ENCODE results near the gene PTGES3.

PTGES3 gene

DNA sequence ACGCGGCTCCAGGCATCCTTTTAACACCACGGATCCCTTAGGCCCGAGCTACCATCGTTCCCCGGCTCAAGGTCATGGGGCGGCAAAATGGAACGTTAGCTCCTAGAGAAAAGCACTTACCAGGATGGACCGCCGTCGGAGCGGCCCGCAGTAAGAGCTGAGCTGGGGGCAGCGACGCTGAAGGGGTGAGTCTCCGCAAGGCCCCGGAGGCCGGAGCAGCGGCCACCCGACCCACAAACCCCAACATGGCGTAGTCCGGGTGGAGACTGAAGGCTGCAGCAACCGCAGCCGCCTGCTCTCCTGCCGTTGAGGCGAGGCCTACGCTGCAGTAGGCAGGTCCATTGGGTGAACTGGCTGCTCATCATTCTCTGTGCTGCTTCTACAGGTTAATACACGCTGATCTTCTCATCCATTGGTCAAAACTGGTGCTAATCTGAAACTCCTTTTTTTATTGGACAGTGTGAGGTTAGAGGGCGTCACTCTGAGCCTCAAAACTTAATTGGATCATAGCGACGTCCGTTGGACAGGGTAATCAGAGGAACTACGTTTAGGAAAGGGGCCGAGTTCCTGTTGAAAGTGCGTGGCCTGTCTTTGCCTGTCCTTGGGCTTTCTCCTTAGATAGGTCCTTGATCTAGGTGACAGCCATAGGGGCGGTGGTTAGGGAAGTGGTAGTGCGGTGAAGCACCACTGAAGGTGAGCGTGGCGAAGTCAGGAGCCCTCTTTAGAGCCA, 42.2 kb downstream of the PTGES3 start, which contains the start of gene ATP5F1B:
TSS of gene ATP5F1B (minus strand) at position 268 of the 730 bp plus-strand sequence. CDS start at position 247, 21 bp downstream.
- peak; percentile 95 for DNase-seq

DNA sequence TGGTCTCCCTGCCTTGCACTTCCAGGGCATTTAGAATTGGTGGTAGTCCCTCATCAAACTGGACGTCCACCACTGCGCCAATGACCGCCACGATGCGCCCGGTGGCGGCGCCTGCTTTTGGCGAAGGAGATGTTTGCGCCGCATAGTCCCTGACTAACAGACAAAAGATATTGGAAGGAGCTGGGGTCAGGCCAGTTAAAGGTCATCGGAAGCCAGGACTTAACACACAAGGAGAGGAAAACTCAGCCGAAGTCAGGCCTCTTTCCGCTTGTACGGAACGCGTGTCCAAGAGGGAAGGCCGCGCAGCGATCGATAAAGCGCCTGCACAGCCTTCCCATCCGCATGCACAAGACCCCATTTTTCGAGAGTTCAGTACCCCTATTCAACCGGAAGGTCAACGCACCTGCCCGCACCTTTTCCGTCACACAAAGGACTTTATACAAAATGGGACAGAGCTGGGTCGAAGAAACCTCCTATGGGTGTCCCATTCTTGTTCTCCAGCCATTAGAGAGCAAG, 42.8 kb downstream of the PTGES3 start:
- no peak for DNase-seq

DNA sequence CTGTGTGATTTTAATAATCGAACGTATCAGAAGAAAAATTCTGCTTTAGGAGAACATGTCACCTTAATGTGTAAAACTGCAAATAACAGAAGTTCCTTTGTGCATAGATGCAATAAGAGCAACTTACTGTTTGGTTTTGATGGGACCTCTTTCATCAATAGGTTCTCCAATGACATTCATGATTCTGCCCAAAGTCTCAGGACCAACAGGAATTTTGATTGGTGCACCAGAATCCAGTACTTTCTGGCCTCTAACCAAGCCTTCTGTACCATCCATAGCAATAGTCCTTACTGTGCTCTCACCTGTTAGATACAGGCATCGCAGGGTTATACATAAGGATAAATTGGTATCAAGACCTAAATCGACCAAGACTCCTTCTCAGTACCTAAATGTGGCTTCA, 43.4 kb downstream of the PTGES3 start:
- no peak for DNase-seq

DNA sequence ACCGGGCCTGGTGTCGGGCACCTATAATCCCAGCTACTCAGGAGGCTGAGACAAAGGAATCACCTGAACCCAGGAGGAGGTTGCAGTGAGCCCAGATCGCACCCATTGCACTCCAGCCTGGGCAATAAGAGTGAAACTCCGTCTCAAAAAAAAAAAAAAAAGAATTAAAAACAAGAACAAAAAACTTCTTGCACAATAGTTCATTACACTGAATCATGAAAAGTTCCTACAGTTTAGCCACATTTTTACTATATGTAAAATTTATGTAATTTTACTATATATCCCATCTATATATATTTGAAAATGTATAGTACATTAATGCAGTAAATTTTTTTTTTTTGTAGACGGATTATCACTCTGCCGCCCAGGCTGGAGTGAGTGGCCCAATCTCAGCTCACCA, 46.9 kb downstream of the PTGES3 start:
- DNase-seq, result no peak

DNA sequence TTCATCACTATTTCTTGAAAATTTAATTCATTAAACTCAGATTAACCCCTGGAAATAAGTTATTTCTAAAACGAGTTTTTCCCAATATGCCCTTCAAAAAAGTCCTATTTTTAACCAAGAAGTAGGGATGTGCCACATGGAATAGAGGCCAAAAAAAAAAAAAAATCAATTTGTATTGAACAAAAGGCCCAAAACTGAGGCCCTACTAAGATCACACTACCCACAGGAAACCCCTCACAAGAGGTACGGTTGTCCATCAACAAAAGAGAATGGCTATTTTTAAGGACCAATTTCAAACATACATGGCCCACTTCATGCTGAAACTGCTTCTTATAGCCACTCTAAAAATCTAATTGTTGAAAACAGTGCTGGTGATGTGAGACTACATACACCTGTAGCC, 50.5 kb downstream of the PTGES3 start:
- DNase-seq, result no peak

DNA sequence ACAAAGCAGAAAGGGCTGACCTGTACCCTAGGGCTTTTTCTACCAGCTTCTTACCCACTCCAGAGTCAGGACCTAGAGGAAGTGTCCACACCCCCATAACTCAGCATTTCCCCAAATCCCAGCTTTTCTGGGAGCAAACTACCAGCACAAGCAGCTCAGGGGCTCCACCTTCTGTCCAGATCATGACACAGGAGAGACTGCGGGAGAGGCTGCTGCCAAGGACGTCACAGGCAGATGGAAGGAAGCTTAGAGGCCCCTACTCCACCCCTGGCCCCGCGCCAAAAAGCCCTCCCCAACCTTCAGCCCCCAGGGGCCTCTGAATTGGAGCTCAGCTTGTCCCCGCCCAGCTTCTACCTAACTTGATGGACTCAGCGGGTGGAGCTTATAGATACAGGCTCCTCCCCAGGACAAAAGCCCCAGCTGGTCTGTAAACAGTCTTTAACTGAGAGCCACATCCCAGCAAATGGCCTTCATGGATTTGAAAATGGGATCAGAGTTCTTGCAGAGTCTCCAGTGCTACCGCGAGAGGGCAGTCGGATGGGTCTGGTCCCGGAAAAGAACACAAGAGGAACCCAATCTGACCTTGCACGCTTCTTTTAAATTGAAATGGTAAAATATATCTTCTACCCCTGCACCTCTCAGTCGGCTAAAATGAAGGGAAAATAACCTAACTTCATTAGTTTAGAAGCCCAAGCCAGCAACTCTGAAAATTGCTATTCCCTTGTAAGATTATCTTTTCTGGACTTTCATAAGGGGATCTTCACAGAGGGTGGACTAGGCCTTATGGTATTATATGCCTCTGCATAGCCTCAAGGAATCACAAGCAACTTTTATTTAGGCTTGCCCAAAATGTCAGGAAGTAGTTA, 51.2 kb downstream of the PTGES3 start:
- peak; percentile 94 for DNase-seq

DNA sequence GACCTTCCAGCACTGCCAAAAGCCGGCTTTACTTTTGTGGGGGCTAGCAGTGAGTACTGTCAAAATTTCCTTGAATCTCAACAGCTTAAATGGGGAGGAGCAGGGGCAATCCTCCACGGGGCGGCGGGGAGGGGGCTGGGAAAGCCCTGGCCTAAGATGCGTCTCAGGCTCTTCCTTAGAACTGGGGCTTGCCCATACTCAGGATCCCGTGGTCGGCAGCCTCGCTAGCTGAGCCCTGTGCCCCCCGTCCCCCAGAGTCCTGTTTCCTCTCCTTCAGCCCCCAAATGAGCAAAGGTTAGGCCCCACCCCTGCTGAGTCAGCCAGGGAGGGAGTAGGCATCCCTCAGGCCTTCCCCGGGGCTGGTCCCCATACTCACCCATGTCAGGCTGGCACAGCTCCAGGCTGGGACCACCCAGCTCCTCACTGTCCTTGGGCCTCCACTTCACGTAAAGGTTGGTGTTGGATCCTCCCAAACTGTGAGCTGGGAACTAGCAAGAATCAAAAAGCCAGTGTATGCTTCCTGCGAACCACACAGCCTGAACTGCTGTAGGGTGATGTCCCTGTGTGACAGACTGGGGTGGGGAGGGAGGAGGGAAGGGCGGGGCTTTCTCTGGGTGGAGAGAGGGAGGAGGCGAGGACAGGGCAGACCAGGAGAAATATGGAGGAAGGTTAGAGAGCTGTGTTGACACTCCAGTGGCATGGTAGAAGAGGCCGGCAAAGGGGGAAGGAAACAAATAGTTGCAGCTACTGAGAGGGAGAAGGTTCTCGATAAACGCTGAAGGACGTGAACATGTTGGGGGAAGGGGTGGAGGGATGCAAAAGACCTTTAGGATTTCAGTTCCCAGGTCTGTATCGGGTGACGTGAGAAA, 52.0 kb downstream of the PTGES3 start:
- no peak for DNase-seq

DNA sequence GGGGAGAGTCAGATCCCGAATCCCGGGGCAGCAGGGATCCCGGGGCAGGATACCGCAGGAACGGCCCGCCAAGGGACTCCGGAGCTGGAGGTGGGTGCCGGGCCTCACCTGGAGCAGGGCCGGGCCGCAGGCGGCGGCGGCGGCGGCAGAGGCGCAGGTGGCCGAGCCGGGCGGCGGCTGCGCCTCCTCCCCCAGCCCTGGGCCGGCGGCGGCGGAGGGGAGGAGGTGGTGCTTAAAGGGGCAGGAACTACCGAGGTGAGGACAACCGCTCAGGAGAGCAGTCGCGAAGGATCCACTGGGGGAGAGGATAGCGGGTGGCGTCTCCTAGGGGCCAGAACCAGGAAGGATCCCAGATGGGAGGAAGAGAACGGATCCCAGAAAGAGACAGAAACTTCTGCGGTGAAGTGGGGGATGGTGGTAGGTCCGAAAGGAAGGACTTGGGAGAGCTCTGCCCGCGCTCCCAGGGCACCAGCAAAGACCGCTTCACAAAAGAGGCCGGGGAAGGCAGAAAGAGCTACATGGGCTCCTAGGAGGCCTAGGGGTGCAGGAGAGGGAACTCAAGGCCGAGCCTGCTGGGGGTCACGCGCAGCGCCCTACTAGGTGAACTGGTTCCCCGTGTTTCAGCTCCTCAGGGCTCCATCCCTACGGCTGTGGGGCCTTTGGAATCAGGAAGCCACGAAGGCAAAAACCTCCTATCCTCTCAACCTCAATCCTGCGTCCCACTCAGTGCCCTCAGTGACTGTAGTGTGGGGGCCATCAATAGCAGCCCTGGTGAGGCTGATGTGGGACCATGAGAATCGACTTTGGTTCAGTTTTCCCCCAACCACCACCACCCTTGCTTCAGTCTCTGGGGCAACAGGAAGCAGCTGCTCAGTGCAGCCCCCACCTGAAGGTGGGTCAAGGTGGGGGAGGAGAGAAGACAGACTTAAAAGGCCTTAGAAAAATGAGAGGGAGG, 53.0 kb downstream of the PTGES3 start:
- peak; percentile 67 for DNase-seq

DNA sequence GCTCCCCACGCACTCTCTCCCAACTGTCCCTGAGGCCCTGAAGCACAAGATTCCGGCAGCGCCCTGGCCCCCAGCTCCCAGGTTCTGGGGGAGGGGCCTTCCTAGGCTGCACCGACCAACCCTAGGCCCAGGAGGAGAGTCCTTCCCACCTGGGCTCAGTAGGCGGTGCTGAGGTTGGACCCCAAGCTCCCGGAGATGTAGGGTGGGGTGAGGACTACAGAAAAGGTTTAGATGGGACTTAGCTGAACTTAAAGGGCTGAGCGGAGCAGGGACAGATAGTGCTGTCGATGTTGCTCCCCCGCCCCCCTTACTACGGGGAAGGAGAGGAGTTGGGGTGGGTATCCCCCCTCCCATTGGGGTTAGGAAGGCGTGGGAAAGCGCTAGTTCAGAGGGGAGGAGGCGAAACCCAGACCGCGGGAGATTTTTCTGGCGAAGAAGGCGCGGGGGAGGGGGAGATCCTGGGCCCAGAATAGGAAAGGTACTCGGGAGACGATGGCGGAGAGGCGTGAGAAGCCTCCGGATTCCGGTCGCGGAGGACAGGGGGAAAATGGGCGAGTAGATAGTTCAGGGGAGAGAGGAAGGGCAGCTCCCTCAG, 53.7 kb downstream of the PTGES3 start:
- DNase-seq, result peak; percentile 53

DNA sequence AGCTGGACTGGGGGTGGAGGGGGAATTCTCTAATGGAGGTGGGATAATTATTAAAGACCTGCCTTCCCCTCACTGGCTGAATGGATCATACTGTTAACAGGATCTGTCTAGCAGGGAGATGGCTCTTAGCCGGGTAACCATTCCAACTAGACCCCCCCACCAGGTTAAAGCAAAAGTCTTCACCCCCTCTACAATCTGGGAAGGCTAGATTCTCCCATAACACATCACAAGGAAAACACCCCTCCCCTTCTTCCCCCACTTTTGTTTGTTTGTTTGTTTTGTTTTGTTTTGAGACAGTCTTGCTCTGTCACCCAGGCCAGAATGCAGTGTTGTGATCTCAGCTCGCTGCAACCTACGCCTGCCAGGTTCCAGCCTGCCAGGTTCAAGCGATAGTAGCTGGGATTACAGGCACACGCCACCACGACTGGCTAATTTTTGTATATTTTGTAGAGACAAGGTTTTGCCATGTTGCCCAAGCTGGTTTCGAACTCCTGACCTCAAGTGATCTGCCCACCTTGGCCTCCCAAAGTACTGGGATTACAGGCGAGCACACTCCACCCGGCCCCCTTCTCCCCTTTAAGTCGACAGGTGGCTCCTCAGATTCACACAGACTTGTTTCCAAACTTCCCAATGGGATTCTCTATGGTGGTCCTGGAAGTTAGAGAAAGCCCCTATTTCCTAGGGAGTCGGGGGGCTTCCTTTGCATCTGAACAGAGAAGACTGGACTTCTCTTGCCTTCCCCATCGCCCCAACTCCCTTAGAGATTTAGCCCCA, 54.4 kb downstream of the PTGES3 start:
- DNase-seq, result no peak

DNA sequence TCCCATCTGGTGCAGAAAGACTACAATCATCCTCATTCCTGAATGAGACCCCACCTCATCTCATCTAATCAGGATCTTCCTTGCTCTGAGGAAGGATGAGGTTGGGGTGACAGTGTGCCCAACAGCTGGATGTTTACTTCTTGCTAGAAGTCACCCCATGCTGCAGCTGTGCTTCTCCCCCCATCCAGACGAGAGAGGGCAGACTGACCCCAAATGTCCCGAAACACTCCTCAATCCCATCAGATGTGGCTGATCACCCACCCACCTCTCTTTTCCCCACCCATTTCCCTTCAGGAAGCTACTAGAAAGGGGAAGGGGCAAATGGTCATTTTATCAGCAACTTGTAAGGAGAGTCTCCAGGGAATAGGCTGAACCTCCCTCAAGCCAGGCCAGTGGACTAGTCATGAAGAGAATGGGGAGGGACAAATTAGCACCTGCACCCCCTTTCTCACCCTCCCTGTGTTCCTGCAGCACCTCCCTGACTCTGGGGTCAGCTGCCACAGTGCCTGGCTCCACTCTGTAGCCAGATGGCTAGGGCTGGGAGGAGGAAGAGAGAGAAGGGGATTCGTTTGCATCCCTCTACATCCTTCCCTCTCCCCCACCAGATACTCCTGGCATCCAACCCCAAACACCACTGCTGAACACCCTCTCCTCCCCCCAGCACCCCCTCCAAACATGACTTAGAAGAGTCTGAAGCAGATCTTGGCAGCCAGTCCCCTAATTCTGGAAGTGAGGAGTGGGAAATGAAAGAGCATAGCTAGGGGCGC, 55.2 kb downstream of the PTGES3 start:
- peak; percentile 21 for DNase-seq

DNA sequence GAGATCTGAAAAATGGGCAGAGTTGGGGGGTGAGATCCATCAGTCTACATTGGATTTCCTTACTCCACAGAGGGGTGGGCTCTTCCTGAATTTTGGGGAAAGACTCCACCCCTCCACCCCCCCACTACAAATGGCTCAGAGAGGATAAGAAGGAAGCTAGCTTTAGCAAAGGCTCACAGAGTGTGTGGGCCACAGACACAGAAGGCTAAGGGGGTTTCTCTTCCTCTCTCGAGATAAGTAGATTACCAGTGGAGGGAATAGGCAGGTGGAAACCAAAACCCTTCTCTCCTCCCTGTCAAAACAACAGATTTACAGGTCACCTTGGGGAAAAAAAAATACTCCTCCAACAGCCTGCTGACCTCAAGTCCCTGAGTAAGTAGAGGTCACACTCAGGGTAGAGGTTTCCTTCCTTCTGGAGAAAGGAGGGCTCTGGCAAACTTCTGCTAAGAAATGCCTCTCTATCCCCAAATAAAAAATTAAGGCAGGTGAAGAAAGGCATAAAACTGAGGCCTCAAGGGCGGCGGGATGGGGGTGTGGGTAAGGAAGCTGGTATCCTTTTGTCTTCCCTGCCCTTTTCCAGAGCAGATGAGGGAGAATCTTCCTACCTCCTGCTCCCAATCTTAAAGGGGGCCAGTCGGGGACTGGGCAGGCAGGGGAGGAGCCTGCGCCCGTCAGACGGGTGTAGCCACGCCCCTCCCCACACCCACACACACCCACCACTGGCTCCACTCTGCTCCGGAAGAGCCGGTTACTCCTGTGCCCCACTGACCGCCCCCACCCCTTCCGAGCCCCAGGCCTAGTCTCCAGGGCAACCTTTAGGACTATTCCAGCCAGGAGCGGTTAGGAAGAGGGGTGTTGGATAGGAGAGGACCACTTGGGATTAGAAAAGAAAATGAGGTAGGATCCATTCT, 56.0 kb downstream of the PTGES3 start:
- peak; percentile 59 for DNase-seq

DNA sequence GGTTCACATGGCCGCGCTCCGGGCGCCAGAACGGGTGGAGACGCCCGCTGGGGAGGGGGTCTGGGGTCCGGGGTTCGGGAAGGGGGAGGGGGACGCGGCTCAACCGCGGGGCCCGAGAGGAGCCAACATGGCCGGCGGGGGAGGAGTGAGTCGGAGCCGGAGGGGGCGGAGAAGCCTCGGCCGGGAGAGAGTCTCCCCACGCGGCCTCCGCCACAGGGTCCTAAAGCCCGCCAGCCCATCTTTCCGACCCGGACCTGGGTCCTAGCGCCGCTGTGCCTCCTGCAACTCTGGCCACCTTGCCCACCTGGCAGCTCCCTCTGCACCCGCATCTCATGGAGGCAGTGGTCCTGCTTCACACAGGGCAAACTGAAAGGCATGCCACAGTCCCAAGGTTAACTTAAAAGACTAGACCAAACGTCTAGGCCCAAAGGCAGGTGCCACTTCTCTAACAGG, 57.9 kb downstream of the PTGES3 start, which contains the start of gene BAZ2A:
TSS of gene BAZ2A (minus strand) at position 147 of the 453 bp plus-strand sequence. CDS start 12,796 bp downstream, outside the sequence.
- peak; percentile 88 for DNase-seq

DNA sequence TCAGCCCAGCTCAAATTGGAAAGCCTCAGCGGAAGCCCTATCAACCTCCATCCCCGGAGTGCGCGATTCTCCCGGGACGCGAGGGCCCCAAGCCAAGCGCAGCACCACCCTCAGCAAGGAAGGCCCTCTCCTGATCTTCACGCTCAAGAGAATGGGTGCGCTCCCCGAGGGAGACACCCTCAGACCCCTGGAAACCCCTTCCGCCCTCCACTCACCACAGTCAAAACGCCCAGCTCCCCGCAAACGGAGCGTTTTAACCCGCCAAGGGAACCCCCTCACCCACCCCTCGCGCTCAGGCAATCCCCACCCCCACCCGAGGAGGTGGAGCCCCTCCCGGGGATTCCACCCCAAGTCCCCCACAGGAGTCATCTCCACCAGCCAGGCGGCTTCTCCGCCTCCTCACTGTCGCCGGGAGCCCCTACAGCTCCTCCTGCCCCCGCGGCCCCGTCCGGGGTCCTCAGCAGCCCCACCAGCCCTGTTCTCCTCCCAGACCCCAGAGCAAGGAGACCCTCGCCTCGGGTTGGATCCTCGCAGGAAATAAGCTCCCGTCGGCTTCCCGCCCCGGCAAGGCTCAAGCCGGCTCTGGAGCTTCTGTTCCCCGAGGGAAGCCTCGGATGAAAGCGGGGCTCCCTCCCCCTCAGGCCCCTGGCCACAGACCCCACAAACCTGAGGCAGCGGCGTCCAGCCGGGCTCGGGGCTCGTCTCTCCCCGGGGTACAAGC, 58.5 kb downstream of the PTGES3 start:
- peak; percentile 60 for DNase-seq

DNA sequence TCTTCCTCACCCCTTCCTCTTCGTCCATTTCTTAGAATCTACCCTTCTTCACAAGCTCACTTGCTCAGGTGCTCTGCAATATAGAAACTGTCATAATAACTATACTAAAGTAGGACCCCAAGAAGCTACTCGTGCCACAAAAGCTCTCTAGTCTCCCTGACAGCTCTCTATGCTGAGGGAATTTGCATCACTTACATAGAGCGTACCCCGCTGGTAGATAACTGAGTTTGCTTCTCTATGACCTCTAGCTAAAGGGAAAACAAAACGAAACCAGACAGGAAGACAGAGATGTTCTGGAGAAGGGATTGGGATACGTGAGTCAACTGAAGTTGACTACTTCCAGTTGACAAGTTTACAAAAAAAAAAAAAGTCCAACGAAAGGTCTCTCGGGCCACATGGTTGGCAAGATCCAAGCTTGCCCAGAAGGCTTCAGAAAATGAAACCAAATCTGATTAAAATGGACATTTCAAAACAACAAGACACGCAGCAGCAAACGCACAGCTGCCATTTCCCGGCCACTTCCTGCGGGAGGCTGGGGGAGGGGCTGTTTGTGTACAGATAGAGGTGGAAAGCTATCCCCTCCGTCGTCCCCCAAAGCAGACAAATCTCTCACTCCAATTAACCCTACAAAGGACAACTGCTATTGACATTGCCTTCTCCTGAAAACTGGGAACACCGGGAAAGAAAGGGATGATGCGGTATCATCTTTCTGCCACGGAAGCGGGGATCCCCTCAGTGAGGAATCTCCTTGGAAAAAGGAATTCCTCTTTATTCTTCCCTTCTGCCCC, 59.2 kb downstream of the PTGES3 start:
- peak; percentile 69 for DNase-seq

DNA sequence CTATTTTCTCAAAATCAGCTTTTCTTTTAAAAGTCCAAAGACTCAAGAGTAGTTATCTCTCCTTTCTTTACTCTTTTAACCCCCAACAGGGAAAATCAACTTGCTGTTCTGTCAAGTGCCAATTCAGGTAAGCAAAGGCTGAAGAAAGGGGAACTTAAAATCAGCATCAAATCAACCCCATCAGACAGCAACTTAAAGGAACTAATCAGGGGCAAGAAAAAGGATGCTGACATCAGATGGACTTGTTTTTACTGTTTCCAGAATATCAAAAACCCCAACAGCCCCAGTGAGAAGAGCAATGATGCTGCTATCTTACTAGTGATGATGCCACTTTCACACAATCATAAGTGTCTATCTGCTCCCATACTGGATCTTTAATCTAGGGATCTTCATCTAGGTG, 61.4 kb downstream of the PTGES3 start:
- no peak for DNase-seq

DNA sequence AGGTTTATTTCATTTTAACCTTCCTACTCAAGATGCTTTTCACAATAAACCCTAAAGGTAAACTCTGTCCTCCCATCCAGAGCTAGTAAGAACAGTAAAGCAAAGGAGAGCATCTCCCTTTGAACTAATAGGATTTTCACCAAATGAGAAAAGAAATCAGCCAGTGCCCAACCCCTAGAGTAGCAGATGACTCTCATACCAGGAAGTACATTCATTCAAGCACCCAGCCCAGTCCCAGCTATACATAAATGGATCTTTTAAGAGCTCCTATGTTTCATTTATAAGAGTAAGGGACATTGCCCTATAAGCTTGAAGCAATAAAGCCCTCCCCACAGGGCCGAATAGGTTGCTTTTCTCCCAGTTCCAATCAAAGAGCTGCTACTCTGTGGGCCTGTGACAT, 65.5 kb downstream of the PTGES3 start:
- DNase-seq, result no peak

Data from retina (tissue), 1 donor.